Measurements from ENCODE around the gene EXOC7.

EXOC7 gene

DNA sequence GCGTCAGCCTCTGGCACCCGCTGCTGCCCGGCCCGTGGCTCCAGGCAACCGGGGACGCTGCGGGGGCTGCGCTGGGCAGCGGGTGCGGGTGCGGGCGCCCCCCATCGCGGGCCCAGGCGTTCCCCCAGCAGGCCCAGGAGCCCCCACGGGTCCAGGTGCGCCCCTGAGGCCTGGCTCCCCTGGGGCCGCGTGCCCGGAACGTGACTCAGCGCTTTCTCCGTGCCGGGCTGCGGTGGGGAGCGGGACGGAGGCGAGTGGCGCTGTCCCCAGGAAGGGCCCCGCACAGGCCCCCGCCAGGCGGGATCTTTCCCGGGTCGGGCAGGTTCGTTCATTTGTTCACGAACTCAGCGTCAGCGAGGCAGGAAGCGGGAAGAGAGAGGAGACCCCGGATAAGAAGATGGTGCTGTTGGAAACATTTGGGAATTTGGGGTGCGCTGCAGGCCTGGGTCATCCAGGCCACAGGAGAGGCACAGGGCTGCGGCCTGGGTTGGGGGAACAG lies 18.4 kb upstream of the EXOC7 start:
- DNase-seq (ENCODE audit: low read depth): no peak

DNA sequence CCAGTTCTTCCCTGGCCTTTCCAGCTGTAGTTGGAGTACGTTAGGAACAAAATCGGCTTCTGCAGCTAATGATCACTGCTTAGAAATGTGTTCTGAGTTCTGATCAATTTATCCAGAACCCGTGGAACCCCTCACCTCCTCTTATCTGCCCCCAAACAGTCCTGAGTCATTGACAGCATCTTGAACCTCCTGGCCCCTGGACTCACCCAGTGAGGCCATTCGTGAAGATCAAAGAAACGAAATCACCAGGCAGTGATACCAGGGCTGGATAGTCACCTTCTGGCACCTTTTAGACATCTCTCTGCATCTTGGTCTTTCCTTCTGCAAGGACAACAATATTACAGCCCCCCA lies 17.0 kb upstream of the EXOC7 start:
- no peak for DNase-seq (ENCODE audit: low read depth)

DNA sequence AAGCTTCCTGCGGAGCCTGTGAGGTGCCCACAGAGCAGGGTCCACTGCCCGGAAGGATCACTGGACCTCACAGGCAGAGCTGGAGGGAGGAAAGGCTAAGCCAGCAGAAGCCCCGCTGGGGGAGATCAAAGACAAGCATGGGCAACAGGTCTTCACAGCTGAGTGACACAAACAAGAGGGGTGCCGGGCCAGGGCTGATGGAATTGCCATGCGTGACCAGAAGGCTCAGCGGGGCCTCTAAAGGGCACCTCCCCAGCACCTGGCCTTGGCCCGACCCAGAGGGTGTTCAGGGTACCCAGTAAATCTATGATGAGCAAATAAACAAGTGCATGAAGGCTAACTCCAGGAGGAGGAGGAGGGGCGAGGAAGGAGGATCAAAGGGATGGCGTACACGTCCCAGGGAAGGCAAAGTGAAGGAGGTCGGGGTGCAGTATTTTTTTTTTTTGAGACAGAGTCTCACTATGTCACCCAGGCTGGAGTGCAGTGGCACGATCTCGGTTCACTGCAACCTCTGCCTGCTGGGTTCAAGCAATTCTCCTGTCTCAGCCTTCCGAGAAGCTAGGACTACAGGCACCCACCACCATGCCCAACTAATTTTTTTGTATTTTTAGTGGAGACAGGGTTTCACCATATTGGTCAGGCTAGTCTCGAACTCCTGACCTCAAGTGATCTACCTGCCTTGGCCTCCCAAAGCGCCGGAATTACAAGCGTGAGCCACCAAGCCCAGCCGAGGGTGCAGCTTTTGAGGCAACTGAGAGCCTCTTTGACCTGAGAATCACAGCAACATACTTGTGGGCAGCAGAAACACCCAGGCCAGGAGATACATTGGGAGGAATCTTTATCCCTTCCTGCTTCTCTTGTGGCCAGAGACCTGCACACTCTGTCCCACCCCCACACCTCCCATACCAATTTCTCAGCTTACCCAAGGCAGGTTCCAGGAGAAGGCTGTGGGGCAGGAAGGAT lies 16.1 kb upstream of the EXOC7 start:
- DNase-seq (ENCODE audit: low read depth): no peak

DNA sequence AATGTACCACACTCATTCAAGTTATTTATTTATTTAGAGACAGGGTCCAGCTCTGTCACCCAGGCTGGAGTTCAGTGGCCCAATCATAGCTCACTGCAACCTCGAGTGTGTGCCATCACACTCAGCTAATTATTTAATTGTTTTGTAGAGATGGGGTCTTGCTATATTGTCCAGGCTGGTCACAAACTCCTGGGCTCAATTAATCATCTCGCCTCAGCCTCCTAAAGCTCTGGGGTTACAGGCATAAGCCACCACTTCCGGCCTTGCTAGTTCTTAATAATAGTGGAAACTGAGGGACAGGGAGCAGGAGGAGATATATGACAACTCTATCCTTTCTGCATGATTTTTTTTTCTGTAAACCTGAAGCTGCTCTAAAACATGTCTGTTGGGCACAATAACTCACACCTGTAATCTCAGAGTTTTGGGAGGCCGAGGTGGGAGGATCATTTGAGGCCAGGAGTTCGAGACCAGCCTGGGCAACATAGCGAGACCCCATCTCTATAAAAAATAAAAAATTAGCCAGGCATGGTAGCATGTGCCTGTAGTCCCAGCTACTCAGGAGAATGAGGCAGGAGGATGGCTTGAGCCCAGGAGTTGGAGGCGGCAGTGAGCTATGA lies 11.7 kb upstream of the EXOC7 start:
- DNase-seq (ENCODE audit: low read depth): no peak

DNA sequence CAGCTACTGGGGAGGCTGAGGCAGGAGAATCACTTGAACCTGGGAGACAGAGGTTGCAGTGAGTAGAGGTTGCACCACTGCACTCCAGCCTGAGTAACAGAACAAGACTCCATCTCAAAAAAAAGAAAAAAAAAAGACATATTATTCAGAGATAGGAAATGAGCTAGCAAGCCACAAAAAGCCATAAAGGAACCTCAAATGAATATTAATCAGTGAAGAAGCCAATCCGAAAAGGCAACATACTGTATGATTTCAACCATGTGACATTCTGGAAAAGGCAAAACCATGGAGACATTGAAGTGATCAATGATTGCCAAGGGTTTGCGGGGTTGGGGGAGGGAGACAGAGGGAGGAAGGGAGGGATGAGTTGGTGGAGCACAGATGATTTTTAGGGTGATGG lies 8.4 kb upstream of the EXOC7 start:
- DNase-seq (ENCODE audit: low read depth): no peak

DNA sequence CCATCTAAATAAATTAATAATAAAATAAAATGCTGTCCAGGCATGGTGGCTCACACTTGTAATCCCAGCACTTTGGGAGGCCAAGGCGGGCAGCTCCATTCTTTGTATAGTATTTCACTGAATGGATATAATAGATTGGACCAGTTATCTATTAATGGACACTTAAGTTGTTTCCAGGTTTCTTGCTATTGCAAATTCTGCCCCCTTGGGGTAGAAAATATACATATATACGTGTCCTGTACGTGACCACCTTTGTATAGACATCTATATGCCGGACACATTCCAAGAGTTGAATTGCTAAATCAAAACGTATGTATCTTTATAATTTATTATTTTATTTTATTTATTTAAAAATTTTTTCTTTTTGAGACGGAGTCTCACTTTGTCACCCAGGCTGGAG lies 3.9 kb upstream of the EXOC7 start:
- DNase-seq (ENCODE audit: low read depth): no peak

DNA sequence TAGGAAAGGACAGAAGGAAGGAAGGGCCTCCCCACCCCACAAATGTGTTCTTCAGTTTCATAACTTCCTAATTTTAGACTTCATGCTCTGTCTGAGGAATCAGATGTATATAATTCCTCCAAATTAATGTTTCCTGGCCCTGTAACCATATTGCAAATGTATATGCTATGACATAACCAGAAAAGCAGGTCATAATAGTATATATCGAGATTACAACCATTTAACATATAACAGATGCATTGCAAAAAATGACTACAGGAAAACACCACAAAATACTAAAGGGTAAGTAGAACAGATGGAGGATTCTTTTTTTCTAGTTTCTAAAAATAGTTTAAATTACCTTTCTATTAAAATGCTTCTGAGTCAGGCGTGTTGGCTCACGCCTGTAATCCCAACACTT lies 3.1 kb upstream of the EXOC7 start:
- no peak for DNase-seq (ENCODE audit: low read depth)

DNA sequence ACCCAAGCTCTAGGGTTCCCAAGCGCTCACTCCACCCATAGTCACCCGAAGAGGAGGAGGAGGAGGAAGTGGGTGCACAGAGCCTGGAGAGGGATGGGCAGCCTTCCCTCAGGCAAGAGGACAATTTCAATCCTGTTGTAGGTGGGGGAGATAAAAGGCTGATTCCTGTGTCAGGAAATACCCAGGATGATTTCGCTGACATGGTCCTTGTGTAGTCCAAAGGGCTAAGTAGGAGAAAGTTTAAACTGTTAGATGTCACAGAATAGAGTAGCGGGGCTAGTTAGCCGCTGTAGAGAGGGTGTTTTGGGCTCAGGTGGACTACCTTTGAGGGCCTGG lies 1.3 kb upstream of the EXOC7 start:
- no peak for DNase-seq (ENCODE audit: low read depth)

DNA sequence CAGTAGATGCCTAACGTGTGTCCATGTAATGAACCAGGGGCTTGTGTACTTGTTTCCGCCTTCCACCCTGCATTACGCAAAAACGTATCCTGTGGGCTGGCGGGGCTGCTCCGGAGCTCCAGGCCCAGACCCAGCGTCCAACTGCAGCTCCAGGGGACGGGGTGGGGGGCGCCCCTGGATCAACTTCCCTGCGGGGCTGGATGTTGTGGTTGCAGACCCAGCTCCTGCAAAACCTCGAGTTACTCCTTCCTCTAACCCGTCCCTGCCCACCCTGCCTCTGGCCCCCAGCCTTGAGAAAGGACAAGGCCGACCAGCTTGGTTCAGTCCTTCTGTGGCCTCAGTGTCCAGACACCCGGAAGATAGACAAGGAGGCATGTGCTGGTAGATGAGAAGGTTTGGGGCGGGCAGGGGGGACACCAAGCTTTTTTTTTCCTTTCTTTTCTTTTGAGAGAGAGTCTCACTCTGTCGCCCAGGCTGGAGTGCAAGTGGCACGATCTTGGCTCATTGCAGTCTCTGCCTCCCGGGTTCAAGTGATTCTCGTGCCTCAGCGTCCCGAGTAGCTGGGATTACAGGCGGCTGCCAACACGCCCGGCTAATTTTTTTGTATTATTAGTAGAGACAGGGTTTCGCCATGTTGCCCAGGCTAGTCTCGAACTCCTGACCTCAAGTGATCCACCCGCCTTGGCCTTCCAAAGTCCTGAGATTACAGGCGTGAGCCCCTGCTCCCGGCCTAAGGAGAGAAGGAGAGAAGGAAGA lies 731 bp upstream of the EXOC7 start:
- DNase-seq (ENCODE audit: low read depth): no peak

DNA sequence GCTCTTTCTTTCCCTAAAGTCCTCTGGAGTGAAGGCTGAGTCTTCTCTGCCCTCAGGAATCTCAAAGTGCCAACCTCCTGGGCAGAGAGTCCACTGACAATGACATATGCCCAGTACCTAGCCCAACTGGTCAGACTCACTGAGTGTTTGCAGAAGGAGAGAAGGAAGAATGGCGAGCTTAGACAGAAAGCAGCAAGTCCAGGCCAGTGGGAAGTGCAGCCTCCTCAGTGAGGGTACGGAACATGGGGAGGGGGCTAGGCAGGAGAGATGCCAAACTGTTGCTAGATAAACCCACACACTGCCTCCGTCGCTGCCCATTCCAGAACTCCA lies 678 bp downstream of the EXOC7 start:
- no peak for DNase-seq (ENCODE audit: low read depth)

DNA sequence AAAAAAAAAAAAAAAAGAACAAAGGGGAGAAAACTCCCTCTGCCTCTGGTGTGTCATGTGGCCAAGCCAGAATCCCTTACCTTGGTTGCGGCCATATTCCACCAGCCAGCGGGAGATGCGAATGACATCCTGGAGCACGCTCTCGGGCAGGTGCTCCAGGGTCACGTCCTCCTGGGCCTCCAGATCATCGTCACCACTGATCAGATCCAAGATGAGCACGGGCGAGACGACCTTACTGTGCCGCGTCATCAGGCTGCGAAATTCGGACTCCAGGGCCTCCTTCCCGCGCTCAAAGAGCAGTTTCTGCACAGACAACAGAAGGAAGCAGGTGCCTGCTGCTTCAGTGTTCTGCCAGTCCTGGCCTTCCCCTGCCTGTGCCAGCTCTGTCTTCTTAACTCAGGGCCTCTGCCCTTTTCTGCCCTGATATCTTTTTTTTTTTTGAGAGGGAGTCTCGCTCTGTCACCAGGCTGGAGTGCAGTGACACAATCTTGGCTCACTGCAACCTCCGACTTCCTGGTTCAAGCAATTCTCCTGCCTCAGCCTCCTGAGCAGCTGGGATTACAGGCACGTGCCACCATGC lies 5.8 kb downstream of the EXOC7 start:
- DNase-seq (ENCODE audit: low read depth): no peak

DNA sequence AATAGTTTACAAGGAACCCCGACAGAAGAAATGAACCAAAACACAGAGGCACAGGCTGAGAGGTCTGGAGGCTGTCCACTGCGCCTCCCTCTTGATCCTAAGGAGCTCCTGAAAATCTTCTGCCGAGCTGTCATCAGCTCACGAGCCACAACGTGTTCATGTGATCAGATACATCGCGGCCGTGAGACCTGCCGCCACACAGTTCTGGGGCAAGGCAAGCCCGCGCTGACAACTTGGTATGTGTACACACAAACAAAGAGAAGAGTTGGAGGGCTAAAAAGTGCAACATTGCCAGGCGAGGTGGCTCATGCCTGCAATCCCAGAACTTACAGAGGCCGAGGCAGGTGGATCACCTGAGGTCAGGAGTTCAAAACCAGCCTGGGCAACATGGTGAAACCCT lies 7.6 kb downstream of the EXOC7 start:
- DNase-seq (ENCODE audit: low read depth): no peak

DNA sequence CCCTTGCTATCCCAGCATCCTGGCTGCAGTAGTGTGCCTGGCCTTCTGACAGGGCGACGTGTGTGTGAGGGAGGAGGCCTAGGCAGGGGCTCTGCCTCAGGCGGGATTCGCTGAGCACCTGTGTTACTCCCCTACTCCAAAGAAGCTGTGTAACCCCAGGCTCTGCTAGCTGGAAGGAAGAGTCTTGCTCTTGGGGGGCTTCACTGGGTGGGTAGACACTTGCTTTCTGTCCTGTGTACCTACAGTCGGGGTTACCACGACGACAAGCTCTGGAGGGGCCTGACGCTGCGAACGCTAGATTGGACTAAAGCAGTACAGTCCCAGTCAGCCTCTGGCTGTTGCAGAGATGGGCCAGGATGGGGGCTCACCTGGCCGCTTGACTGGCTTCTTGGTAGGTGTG lies 9.5 kb downstream of the EXOC7 start:
- no peak for DNase-seq (ENCODE audit: low read depth)

DNA sequence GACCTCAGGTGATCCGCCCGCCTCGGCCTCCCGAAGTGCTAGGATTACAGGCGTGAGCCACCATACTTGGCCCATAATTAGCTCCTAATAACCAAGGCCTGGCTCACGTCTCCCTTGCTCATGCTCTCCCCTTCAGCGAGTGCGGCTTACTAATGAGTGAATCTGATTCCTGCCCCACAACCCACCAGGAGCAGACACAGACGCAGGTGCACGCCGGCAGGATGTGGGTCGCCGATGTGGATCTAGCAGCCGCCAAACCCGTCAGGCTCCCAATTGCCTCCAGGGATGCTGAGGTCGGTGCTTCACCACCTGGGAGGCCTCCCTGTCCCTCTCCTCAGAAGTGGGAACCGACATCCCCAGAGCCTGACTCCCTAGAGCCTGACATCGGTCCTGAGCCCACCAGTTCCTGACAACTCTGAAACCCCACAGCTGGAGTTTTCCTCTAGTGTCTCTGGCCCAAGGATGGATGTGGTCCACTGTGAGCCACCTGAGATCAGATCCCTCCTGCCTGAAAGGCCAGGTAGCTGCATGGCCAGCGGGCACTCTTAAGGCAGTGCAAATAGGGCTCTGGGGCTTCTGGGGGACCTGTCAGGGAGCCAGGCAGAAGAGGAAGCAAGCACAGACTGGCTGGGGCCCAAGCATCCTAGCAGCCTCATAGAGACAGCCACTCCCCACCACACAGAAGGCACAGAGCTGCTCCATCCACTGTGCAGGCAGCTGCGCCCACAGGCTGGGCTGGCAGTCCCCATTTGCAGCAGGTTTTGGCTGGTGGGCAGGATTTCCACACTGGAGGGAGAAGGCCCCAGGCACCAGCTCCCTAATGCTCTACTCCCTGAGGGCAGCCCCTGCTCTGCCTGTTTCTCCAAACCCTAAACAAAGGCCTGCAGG lies 10.8 kb downstream of the EXOC7 start:
- no peak for DNase-seq (ENCODE audit: low read depth)

DNA sequence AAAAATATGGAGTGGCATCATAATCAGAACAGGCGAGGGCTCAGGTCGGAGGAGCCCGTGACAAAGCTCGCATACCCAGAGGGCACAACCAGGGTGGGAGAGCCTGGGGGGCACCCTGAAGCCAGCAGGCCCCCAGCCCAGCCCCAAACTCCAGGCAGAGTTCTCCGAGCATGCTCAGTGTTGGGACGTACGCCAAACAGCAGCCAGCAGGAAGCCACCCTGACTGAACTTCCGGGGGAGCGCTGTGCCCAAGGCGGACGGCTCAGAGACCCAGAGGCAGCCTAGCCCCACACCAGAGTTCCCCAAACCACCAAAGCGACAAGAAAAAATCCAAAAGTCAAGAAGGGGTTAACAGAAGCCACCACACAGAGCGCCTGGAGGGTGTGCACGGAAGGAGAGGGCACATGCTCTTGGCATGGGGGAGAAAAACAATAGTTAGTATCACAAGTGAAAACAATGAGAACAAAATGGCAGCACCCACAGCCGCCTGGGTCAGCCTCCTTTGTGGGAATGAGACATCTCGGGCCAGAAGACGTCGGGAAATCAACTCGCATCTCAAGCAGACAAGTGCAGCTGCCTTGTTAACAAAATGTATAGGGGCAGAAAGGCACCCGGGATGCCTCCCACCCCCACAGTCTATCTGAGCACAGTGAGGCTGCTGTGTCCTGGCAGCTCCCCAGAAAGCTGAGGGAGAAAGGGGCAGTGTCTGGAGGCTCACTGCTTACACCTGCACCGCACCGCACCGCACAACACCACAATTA lies 11.9 kb downstream of the EXOC7 start:
- no peak for DNase-seq (ENCODE audit: low read depth)

DNA sequence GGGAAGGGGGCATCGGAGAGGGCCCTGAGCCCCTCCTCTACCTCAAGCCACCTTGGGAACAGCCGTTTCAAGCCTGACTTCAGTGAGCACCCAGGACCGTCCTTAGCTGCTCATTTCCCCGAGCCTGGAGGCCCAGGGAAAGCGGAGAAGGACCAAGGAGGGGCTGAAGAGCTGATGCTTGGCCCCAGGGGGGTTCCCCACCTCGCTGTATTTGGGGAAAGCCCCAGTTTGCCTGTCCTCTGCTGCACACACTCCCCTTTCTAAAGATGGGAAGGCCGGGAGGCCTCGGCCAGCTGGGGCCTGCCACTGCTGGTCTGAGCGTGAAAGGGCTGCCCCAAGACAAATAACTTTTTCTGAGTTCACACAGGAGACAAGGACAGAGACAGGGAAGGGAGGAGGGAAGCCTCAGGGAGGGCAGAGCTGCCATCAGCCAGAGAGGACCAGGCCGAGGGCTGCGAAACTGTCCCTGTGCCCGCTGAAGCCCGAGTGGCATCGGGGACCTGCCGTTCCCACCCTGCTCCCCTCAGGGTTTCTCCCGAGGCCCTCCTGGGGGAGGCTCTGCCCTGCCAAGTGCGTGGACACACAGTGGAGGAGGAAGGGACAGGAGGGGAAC lies 13.0 kb downstream of the EXOC7 start:
- DNase-seq (ENCODE audit: low read depth): no peak

DNA sequence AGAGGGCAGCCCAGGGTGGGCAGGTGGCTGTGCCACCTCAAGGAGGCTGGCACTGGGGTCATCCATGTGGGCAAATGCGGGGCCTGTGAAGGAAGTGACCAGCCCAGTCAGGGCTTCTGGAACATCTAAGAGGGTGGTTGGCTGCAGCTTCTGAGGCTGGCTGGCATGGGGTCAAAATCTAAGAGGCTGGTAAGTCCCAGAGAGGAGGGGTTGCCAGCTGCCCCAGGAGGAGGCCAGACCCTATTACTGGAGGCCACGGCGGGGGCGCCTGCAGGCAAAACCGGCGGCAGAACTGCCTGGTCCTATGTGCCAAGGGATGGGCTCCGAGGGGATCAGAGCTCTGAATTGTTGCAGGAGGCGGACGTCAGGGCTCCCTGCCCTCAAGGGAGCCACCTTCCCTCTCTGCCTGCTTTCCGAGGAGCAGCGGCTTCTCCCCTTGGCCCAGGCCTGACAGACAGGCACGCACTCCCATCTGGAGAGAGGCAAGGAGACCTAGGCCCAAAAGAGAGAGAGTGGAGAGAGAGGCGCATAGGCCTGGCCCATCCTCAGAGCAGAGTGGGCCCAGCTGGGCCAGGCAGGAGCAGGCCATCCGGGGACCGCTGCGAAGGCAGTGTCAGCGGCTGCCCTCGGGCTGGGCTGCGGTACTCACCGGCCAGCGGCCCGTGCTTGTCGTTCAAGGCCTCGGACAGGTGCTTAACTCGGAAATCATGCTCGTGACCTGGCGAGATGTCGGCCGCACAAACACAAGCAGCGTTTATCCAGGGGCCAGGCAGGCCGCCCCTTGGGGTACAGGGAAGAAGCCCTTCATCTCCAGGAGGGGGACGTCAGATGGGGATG lies 13.7 kb downstream of the EXOC7 start:
- DNase-seq (ENCODE audit: low read depth): no peak

DNA sequence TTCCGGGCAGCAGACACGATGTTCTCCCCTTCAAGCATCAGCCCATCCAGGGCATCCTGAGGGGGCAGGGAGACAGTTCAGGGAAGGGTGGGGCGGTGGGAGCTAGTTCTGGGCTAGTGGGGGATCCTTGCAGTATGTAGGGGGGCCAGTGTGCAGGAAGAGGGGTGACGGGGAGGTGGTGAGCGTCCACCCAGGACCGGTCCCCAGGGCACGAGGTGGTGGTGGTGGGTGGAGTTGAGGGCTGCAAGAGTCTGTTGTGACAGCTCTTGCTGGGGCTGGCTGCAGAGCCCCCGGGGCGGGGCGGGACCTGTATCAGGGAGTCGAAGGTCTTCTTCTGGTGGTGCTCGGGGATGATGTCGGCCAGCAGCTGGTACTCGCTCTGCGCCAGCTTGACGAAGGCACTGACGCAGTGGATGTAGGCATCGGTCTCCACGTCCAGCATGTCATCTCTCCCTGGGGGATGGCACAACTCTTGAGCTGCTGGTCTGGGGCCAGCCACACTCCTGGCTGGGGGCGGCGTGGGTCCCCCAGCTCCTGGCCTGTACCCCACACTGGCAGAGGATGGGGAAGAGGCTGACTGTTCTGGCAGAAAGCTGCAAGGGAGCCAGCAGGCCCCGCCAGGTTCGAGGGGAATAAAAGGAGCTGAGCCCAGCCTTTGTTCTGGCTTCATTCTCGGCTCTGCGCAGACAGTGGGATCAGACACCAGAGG lies 14.6 kb downstream of the EXOC7 start:
- no peak for DNase-seq (ENCODE audit: low read depth)

Measured in stromal cell of bone marrow (primary cell).